HEK293 (cell line): Measurements from ENCODE around the gene CCDC86.

Source experiments
- ATF2 ChIP-seq: fragments of 450-650 bp; formaldehyde crosslinking; IDR thresholded peaks from 2 replicates; pipeline ENCODE4 v1.5.1; 2016; ENCODE audit warnings: missing biosample characterization, missing genetic modification characterization, low read depth
- CTCF ChIP-seq: fragments of 450-650 bp; formaldehyde crosslinking; IDR thresholded peaks from 2 replicates; pipeline ENCODE4 v1.5.1; 2016; ENCODE audit warnings: missing biosample characterization, missing genetic modification characterization
- GLIS1 ChIP-seq: fragments of 450-650 bp; formaldehyde crosslinking; IDR thresholded peaks from 2 replicates; pipeline ENCODE4 v1.5.1; 2016; ENCODE audit warnings: missing biosample characterization, missing genetic modification characterization
- KLF9 ChIP-seq: fragments of 450-650 bp; formaldehyde crosslinking; IDR thresholded peaks from 2 replicates; pipeline ENCODE4 v1.5.1; 2016; ENCODE audit warnings: missing biosample characterization, missing genetic modification characterization, low read depth
- REST ChIP-seq: fragments of 450-650 bp; formaldehyde crosslinking; IDR thresholded peaks from 2 replicates; pipeline ENCODE4 v1.5.1; 2016; ENCODE audit warnings: missing biosample characterization, missing genetic modification characterization
- WT1 ChIP-seq: fragments of 450-650 bp; formaldehyde crosslinking; IDR thresholded peaks from 2 replicates; pipeline ENCODE4 v1.5.1; 2016; ENCODE audit warnings: missing biosample characterization, missing genetic modification characterization
- ZBTB21 ChIP-seq: fragments of 450-650 bp; formaldehyde crosslinking; IDR thresholded peaks from 2 replicates; pipeline ENCODE4 v1.5.1; 2017; ENCODE audit warnings: missing biosample characterization, missing genetic modification characterization
- ZNF24 ChIP-seq: fragments of 450-650 bp; formaldehyde crosslinking; IDR thresholded peaks from 2 replicates; pipeline ENCODE4 v1.5.1; 2016; ENCODE audit warnings: missing biosample characterization, missing genetic modification characterization
- ZNF398 ChIP-seq: fragments of 450-650 bp; formaldehyde crosslinking; IDR thresholded peaks from 2 replicates; pipeline ENCODE4 v1.5.1; 2017; ENCODE audit warnings: missing biosample characterization, missing genetic modification characterization
- ZNF426 ChIP-seq: fragments of 450-650 bp; formaldehyde crosslinking; IDR thresholded peaks from 2 replicates; pipeline ENCODE4 v1.5.1; 2017; ENCODE audit warnings: missing biosample characterization, missing genetic modification characterization, mild to moderate bottlenecking, inconsistent platforms, moderate library complexity
- ZNF548 ChIP-seq: fragments of 450-650 bp; formaldehyde crosslinking; IDR thresholded peaks from 2 replicates; pipeline ENCODE4 v1.5.1; 2016; ENCODE audit warnings: missing biosample characterization, missing genetic modification characterization
- ZNF639 ChIP-seq: fragments of 450-650 bp; formaldehyde crosslinking; IDR thresholded peaks from 2 replicates; pipeline ENCODE4 v1.5.1; 2016; ENCODE audit warnings: missing biosample characterization, missing genetic modification characterization
- ZNF654 ChIP-seq: fragments of 450-650 bp; formaldehyde crosslinking; IDR thresholded peaks from 2 replicates; pipeline ENCODE4 v1.5.1; 2016; ENCODE audit warnings: low read depth, missing biosample characterization, missing genetic modification characterization
- ZNF747 ChIP-seq: fragments of 450-650 bp; formaldehyde crosslinking; IDR thresholded peaks from 2 replicates; pipeline ENCODE4 v1.5.1; 2016; ENCODE audit warnings: missing biosample characterization, missing genetic modification characterization

- no peak for TF ChIP-seq CTCF (tag by site-specific recombination)
- TF ChIP-seq ZBTB21 (tag by site-specific recombination), result no peak
- no peak for TF ChIP-seq ZNF747
- no peak for TF ChIP-seq ZNF654 (tag by site-specific recombination)
- no peak for TF ChIP-seq ATF2 (tag by site-specific recombination)
- TF ChIP-seq ZNF426 (tag by site-specific recombination), result no peak
- TF ChIP-seq ZNF639 (tag by site-specific recombination), result no peak
- TF ChIP-seq GLIS1 (tag by site-specific recombination), result no peak
- TF ChIP-seq REST (tag by site-specific recombination), result no peak
- no peak for TF ChIP-seq ZNF398 (tag by site-specific recombination)
- TF ChIP-seq WT1 (tag by site-specific recombination), result no peak
- no peak for TF ChIP-seq ZNF24 (tag by site-specific recombination)
- no peak for TF ChIP-seq KLF9 (tag by site-specific recombination)
- no peak for TF ChIP-seq ZNF548 (tag by site-specific recombination)
Measured at GRCh38 chr11:60834742-60835533, 7.0 kb upstream of the CCDC86 start.
